ENCODE data around the gene PANX3.
A peak's percentile ranks its signal among the peaks of the same experiment; 100 is the strongest.
"Not testable (repeated sequence)": the region's sequence is repeated elsewhere in the genome, so short reads cannot be mapped to it uniquely, and the experiment has no call there.

The PANX3 gene, protein sequence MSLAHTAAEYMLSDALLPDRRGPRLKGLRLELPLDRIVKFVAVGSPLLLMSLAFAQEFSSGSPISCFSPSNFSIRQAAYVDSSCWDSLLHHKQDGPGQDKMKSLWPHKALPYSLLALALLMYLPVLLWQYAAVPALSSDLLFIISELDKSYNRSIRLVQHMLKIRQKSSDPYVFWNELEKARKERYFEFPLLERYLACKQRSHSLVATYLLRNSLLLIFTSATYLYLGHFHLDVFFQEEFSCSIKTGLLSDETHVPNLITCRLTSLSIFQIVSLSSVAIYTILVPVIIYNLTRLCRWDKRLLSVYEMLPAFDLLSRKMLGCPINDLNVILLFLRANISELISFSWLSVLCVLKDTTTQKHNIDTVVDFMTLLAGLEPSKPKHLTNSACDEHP

DNA sequence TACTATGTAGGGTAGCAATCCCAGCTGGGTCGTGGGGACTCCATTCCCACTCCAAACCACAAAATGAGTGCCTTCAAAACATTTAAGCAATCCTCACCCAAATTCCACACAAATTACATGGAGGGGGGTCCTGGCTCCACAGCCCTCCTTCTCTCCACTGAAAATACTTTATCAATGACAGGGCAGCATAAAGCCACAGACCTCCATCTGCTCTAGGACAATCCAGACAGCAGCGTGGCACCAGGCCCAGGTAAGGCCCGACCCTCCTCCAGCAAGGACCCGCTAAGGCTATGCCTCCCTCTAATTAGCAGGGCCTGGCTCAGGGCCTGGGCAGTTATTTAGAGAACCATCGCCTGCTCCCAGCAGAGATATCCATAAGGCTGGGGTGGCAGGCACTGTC is at the start of gene PANX3:
Gene PANX3, plus strand, starts transcription at position 365 of the 400 bp plus-strand sequence. CDS start 129 bp downstream, outside the sequence.
- DNase-seq (ENCODE audit: low read depth), result no peak

- no peak for DNase-seq (ENCODE audit: low read depth)
These were observed 41.5 kb upstream of the PANX3 start, which contains the start of gene OR8A1 for GRCh38 chr11:124569697-124570096. Gene OR8A1 (plus strand): TSS chr11:124569997. CDS start chr11:124570120, 123 bp downstream.

GRCh38 chr11:124570160-124570559 is 41.1 kb upstream of the PANX3 start:
- DNase-seq (ENCODE audit: low read depth), result no peak

DNA sequence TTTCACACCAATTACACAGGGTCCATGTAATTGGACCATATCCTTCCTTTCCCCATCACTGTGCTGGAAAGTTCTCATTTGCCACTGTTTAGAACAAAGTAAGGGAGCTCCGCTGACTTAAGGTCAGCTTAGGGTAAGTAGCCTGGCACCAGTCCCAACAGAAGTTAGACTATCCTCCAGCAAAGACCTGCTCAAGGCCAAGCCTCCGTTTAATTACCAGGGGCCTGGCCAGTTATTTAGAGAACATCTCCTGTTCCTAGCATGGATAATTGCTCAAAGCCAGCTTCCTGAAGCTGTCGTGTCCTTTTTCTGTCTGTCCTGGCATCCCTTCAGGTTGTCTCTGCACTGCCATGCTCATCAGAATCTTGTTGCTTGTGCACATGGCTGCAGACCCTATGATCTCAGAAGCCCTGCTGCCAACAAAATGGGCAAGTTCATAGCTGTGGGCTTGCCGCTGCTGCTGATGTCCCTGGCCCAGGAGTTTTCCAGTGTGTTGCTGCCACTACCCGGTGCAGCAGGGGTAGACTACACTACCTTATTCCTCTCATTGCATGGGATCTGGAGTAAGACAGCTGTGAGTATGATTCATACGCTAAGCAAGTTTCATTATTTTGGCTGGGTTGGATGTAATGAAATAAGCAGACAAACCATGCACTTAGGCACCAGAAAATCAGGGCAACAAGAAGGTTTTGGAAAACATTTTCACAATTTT is 33.4 kb upstream of the PANX3 start:
- no peak for DNase-seq (ENCODE audit: low read depth)

DNA sequence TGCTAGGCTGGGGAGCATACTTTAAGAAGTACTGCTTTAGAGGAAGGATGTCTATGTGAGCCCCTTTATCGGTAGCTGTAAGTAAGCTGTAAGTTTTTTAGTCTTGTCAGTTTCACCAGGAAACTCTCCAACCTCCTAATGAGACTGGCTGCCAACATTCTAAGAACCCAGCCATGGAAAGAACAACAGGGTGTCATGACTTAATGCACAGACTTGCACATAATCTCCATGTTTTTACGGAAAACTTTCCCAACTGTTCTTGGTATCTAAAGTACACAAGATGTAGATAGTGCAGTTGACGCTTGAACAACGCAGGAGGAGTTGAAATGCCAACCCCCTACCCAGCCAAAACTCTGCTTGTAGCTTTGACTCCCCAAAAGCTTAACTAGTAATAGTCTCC is 32.5 kb upstream of the PANX3 start:
- DNase-seq (ENCODE audit: low read depth), result no peak

GRCh38 chr11:124581817-124582216 is 29.4 kb upstream of the PANX3 start:
- DNase-seq (ENCODE audit: low read depth), result no peak

DNA sequence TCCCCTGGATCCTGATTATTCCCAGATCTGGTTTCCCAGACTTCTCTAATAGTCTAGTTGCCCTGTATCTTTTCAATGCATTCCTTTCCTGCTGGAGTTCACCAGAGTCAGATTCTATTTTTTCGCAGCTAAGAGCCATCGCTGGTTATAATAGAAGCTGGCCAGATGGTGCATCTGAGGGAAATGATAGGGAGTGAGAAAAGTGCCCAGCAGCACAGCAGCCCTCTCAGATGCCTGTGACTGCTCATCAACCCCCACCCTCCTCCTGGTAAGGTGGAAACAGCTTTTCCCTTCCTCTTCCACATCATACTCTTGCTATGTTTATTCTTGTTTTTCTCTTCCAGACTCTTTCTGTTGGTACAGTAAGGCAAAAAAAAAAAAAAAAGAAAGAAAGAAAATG is 28.7 kb upstream of the PANX3 start:
- no peak for DNase-seq (ENCODE audit: low read depth)

DNA sequence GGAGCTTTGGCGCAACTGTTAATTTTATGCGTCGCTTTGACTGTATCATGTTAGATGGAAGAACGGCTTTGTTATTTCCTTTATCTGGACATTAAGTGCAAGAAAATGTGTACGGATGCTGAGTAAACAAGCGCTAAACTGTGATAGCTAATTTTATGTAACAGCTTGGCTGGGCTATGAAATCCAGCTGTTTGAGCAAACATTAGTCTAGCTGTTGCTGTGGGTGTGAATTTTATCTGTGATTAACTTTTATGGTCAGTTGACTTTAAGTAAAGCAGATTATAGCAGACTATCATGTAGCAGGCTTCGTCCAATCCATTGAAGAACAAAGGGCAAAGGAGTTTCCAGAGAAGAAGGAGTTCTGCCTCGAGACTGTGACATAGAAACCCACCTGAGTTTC is 27.4 kb upstream of the PANX3 start:
- no peak for DNase-seq (ENCODE audit: low read depth)

GRCh38 chr11:124584681-124585372 is 26.4 kb upstream of the PANX3 start:
- no peak for DNase-seq (ENCODE audit: low read depth)

GRCh38 chr11:124586238-124586860 is 24.9 kb upstream of the PANX3 start:
- peak; percentile 2 for DNase-seq (ENCODE audit: low read depth)

GRCh38 chr11:124591430-124591829 is 19.8 kb upstream of the PANX3 start:
- DNase-seq (ENCODE audit: low read depth), result no peak

- no peak for DNase-seq (ENCODE audit: low read depth)
These were observed 18.6 kb upstream of the PANX3 start for GRCh38 chr11:124592627-124593026.

- DNase-seq (ENCODE audit: low read depth), result no peak
These were observed 15.9 kb upstream of the PANX3 start for GRCh38 chr11:124595302-124595701.

GRCh38 chr11:124597626-124598025 is 13.6 kb upstream of the PANX3 start:
- DNase-seq (ENCODE audit: low read depth), result no peak

GRCh38 chr11:124600621-124601320 is 10.5 kb upstream of the PANX3 start:
- no peak for DNase-seq (ENCODE audit: low read depth)

DNA sequence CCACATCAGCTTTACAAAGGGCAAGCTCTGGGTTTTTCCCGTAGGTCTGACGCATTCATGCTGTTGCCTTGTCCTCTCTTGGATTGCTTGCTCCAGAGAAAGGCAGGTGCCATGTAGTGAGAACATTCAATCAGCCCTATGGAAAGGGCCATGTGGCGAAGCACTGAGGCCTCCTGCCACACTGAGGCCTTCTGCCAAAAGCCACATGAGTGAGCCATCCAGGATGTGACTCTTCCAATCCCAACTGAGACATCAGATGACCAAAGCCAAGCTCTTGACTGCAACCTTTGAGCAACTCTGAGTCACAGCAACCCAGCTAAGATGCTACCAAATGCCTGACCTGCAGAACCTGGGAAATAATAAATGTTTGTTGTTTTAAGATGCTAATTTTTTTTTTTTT is 9.0 kb upstream of the PANX3 start:
- no peak for DNase-seq (ENCODE audit: low read depth)

DNA sequence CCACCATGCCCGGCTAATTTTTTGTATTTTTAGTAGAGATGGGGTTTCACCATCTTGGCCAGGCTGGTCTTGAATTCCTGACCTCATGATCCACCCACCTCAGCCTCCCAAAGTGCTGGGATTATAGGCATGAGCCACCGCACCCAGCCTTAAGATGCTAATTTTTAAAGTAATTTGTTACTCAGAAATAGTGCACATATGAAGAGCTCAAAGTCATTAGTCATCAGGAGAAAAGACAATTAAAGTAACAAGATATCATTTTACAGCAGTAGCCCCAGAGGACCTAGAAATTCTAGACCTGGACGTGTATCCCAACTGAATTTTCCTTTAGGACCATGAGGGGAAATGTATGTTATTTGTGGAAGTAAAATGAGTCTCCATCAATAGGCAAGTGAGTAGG is 8.5 kb upstream of the PANX3 start:
- not testable (repeated sequence) for DNase-seq (ENCODE audit: low read depth)

DNA sequence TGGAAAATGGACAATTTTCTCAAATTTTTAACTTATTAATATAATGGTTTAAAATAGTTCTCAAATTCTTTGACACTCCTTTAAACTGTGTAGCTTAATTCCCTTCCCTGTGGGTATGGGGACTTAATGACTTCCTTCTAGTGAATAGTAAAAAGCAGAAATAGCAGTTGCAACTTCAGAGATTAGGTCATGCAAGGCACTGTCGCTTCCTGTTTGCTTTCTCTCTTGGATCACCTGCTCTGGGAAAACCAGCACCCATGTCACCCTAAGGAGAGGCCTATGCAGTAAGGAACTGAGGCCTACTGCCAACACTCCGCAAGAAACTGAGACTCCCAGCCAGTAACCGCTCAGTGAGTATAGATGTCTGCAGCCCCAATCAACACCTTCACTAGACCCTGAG is 5.5 kb upstream of the PANX3 start:
- no peak for DNase-seq (ENCODE audit: low read depth)

DNA sequence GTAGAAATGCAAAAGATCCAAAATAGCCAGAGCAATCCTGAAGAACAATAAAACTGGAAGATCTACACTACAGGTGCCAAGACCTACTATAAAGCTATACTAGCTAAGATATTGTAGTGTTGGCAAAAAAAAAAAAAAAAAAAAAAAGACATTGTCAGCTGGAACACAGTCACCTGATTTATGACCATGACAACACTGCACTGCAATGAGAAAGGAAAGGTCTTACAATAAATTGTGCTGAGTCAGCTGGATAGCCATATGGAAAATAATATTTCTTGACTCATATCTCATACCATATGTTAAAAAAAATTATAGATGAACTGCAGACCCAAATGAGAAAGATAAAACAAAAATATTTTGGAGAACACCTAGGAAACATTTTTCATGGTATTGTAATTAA is 3.1 kb upstream of the PANX3 start:
- no peak for DNase-seq (ENCODE audit: low read depth)

DNA sequence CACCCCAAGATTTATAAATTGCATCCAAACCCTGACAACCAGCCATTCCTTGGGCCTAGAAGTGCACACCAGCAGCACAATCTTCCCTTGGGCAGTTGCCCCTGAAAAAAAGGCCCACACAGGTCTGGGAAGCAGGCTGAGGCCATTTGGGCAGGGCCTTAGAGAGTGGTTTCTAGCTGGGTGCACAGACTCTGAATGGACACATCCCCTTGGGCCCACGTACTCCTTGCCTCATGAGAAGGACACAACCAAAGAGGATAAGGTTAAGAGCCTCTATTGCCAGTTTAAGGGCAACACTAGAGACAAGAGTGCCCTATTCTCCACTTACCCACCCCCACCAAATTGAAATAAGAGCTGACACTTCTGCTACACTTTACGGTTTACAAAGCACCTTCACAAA is 933 bp upstream of the PANX3 start:
- DNase-seq (ENCODE audit: low read depth), result no peak

- no peak for DNase-seq (ENCODE audit: low read depth)
These were observed 817 bp downstream of the PANX3 start for GRCh38 chr11:124612045-124612444.
